ENCODE data around the gene KNG1. TPM values are rescaled to one million over a fixed set of nuclear protein-coding genes. Genes with fewer than 3 reads are reported as not detected.
"Not testable (repeated sequence)": the region's sequence is repeated elsewhere in the genome, so short reads cannot be mapped to it uniquely, and the experiment has no call there.

KNG1 gene
- total RNA-seq, 1 donor from 2014 or later, result not detected

- no peak for DNase-seq
- H3K9me3 ChIP-seq, result no peaks in the 10 kb centered on the region
- ATAC-seq, result no peak
- intact Hi-C loops (cut with DNase I), result no loop called here
- H3K27me3 ChIP-seq (ENCODE audit: low read depth), result no peaks in the 10 kb centered on the region
- TF ChIP-seq CTCF (IDR thresholded peaks at IDR 0.05), result no peak
- no peak overlapping the region for H3K27ac ChIP-seq
- H3K36me3 ChIP-seq, result no peaks in the 10 kb centered on the region
- H3K4me3 ChIP-seq, result no peak overlapping the region
- H3K4me1 ChIP-seq, result no peaks in the 10 kb centered on the region
Measured at GRCh38 chr3:186697510-186697909, 19.6 kb upstream of the KNG1 start.

- H3K9me3 ChIP-seq, result no peaks in the 10 kb centered on the region
- ATAC-seq (no peak), DNase-seq (no peak)
- TF ChIP-seq CTCF (IDR thresholded peaks at IDR 0.05), result no peak
- H3K4me1 ChIP-seq, result no peaks in the 10 kb centered on the region
- no peaks in the 10 kb centered on the region for H3K36me3 ChIP-seq
- no peaks in the 10 kb centered on the region for H3K27me3 ChIP-seq (ENCODE audit: low read depth)
- H3K4me3 ChIP-seq, result no peak overlapping the region
- intact Hi-C loops (cut with DNase I), result no loop called here
- H3K27ac ChIP-seq, result no peak overlapping the region
Measured at GRCh38 chr3:186700267-186700666, 16.9 kb upstream of the KNG1 start.

- H3K27ac ChIP-seq; H3K9me3 ChIP-seq; DNase-seq; H3K27me3 ChIP-seq (ENCODE audit: low read depth); ATAC-seq; H3K36me3 ChIP-seq; intact Hi-C loops (cut with DNase I); H3K4me1 ChIP-seq; H3K4me3 ChIP-seq: not testable (repeated sequence)
Measured at GRCh38 chr3:186702451-186702850, 14.7 kb upstream of the KNG1 start.

GRCh38 chr3:186705882-186706780 lies 11.0 kb upstream of the KNG1 start:
- no peak for TF ChIP-seq CTCF (IDR thresholded peaks at IDR 0.05)

GRCh38 chr3:186708983-186709679 lies 8.0 kb upstream of the KNG1 start:
- no peak overlapping the region for H3K4me3 ChIP-seq
- TF ChIP-seq CTCF (IDR thresholded peaks at IDR 0.05), result no peak
- no peaks in the 10 kb centered on the region for H3K9me3 ChIP-seq
- intact Hi-C loops (cut with DNase I), result no loop called here
- no peak for DNase-seq
- H3K4me1 ChIP-seq, result no peaks in the 10 kb centered on the region
- H3K27me3 ChIP-seq (ENCODE audit: low read depth), result no peaks in the 10 kb centered on the region
- H3K27ac ChIP-seq, result no peak overlapping the region
- ATAC-seq, result no peak
- H3K36me3 ChIP-seq, result no peaks in the 10 kb centered on the region

More at GRCh38 chr3:186705882-186706780, 11.0 kb upstream of the KNG1 start:
- H3K9me3 ChIP-seq, result no peaks in the 10 kb centered on the region
- no peaks in the 10 kb centered on the region for H3K27me3 ChIP-seq (ENCODE audit: low read depth)
- ATAC-seq (no peak), DNase-seq (no peak)
- H3K36me3 ChIP-seq, result no peaks in the 10 kb centered on the region
- intact Hi-C loops (cut with DNase I), result no loop called here
- no peaks in the 10 kb centered on the region for H3K4me1 ChIP-seq
- H3K27ac ChIP-seq, result no peak overlapping the region
- no peak overlapping the region for H3K4me3 ChIP-seq

GRCh38 chr3:186710694-186711093 lies 6.5 kb upstream of the KNG1 start:
- H3K36me3 ChIP-seq; ATAC-seq; H3K4me1 ChIP-seq; H3K27me3 ChIP-seq (ENCODE audit: low read depth); intact Hi-C loops (cut with DNase I); H3K27ac ChIP-seq; H3K4me3 ChIP-seq; H3K9me3 ChIP-seq; DNase-seq: not testable (repeated sequence)

All from lower lobe of right lung (tissue), 2 donors.